Neural cell (in vitro differentiated cells): ENCODE measurements around the gene POT1.

Experiments used
- EP300 ChIP-seq: fragments of 450-650 bp; conservative IDR thresholded peaks from 2 replicates; pipeline ENCODE4 v1.6.1; 2014; ENCODE audit warnings: antibody characterized with exemption, mild to moderate bottlenecking, moderate library complexity; ENCODE audit not compliant: poor library complexity, severe bottlenecking
- EZH2 ChIP-seq: fragments of 200-600, 300-800 bp; shearing (Covaris generic), sonication (generic); IDR thresholded peaks from 2 replicates; pipeline ENCODE4 v1.6.1; 2014; ENCODE audit warnings: antibody characterized with exemption, low read length, borderline replicate concordance, mild to moderate bottlenecking; ENCODE audit not compliant: insufficient read depth, poor library complexity, severe bottlenecking
- MXI1 ChIP-seq: fragments of 450-650 bp; conservative IDR thresholded peaks from 2 replicates; pipeline ENCODE4 v1.6.1; 2014; ENCODE audit warnings: antibody characterized with exemption, mild to moderate bottlenecking; ENCODE audit not compliant: poor library complexity, severe bottlenecking
- POLR2AphosphoS5 ChIP-seq: IDR thresholded peaks from 2 replicates; pipeline ENCODE4 v1.6.1; 2012
- RAD21 ChIP-seq: fragments of 450-650 bp; conservative IDR thresholded peaks from 2 replicates; pipeline ENCODE4 v1.6.1; 2014; ENCODE audit warnings: antibody characterized with exemption, mild to moderate bottlenecking, moderate library complexity
- SMC3 ChIP-seq: fragments of 450-650 bp; conservative IDR thresholded peaks from 2 replicates; pipeline ENCODE4 v1.6.1; 2014; ENCODE audit warnings: antibody characterized with exemption, mild to moderate bottlenecking, moderate library complexity; ENCODE audit not compliant: poor library complexity
- TAF1 ChIP-seq: IDR thresholded peaks from 2 replicates; pipeline ENCODE4 v1.6.1; 2012; ENCODE audit warnings: low read depth
- TF ChIP-seq, protein P1 (sequence below): fragments of 450-650 bp; IDR thresholded peaks from 2 replicates; pipeline ENCODE4 v1.5.1; 2014; ENCODE audit warnings: antibody characterized with exemption, mild to moderate bottlenecking, moderate library complexity; ENCODE audit not compliant: poor library complexity, severe bottlenecking

DNA sequence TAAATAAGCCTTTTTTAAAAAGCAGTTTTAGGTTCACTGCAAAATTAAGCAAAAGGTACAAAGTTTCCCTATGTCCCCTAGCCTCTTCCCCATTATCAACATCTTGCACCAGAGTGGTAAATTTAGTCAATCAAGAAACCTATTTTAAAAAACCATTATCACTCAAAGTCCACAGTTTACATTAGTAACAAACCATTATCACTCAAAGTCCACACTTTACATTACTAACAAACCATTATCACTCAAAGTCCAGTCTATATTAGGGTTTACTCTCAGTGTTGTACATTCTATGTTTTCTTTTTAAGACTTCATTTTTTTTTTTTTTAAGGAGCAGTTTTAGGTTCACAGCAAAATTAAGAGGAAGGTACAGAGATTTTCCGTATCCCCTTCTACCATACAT, 89.9 kb downstream of the POT1 start:
- TF ChIP-seq, protein P1, sequence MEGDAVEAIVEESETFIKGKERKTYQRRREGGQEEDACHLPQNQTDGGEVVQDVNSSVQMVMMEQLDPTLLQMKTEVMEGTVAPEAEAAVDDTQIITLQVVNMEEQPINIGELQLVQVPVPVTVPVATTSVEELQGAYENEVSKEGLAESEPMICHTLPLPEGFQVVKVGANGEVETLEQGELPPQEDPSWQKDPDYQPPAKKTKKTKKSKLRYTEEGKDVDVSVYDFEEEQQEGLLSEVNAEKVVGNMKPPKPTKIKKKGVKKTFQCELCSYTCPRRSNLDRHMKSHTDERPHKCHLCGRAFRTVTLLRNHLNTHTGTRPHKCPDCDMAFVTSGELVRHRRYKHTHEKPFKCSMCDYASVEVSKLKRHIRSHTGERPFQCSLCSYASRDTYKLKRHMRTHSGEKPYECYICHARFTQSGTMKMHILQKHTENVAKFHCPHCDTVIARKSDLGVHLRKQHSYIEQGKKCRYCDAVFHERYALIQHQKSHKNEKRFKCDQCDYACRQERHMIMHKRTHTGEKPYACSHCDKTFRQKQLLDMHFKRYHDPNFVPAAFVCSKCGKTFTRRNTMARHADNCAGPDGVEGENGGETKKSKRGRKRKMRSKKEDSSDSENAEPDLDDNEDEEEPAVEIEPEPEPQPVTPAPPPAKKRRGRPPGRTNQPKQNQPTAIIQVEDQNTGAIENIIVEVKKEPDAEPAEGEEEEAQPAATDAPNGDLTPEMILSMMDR: no peak
- TF ChIP-seq RAD21: no peak
- no peak for TF ChIP-seq SMC3
- no peak for TF ChIP-seq POLR2AphosphoS5
- no peak for TF ChIP-seq MXI1
- no peak for TF ChIP-seq EZH2
- no peak for TF ChIP-seq TAF1
- TF ChIP-seq EP300: no peak
